RWPE1 (cell line): ENCODE data around the gene SERPINA10.

Experiments used
- CTCF ChIA-PET: fragments of 350-600 bp; sonication (Branson Sonifier 250); formaldehyde crosslinking; extraction: SDS; loops from one replicate; lab custom pipeline; 2021; lab: Yijun Ruan, JAX
- POLR2A ChIA-PET: fragments of 400-600 bp; formaldehyde crosslinking; extraction: SDS; loops from one replicate; lab custom pipeline; 2020; ENCODE audit warnings: antibody characterized with exemption; ENCODE audit not compliant: low non-redundant PET; lab: Yijun Ruan, JAX
- DNase-seq: peaks from one replicate; pipeline ENCODE4 v3.0.0; 2012; ENCODE audit warnings: low spot score
- H3K27ac ChIP-seq: fragments of 450-650 bp; 2 replicates; pipeline ENCODE4 v1.5.1; 2017
- TF ChIP-seq, protein P1 (sequence below): fragments of 450-650 bp; conservative IDR thresholded peaks from 2 replicates; pipeline ENCODE4 v1.5.1; 2017; ENCODE audit warnings: low read depth, mild to moderate bottlenecking

Gene SERPINA10

DNA sequence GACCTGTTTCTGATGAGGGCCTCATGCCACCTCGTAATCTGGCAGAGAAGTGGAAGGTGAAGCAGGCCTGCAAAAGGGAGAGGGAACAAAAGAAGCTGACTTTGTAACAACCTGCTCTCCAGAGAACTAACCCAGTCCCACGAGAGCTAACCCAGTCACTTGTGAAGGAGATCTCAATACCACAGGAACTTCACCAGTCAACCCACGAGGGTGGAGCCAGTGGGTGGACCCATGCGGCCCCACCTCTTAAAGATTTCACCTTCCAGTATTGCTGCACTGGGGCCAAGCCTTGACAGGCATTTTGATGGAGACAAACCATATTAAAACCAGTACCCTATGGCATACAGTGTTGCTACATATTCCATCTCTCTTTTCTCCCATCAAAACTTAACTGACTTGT, 55.1 kb downstream of the SERPINA10 start:
- no peak for DNase-seq
- ChIA-PET CTCF (no interaction called here), POLR2A (no interaction called here)
- TF ChIP-seq, protein P1, sequence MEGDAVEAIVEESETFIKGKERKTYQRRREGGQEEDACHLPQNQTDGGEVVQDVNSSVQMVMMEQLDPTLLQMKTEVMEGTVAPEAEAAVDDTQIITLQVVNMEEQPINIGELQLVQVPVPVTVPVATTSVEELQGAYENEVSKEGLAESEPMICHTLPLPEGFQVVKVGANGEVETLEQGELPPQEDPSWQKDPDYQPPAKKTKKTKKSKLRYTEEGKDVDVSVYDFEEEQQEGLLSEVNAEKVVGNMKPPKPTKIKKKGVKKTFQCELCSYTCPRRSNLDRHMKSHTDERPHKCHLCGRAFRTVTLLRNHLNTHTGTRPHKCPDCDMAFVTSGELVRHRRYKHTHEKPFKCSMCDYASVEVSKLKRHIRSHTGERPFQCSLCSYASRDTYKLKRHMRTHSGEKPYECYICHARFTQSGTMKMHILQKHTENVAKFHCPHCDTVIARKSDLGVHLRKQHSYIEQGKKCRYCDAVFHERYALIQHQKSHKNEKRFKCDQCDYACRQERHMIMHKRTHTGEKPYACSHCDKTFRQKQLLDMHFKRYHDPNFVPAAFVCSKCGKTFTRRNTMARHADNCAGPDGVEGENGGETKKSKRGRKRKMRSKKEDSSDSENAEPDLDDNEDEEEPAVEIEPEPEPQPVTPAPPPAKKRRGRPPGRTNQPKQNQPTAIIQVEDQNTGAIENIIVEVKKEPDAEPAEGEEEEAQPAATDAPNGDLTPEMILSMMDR: no peak
- H3K27ac ChIP-seq: no peak overlapping the region

DNA sequence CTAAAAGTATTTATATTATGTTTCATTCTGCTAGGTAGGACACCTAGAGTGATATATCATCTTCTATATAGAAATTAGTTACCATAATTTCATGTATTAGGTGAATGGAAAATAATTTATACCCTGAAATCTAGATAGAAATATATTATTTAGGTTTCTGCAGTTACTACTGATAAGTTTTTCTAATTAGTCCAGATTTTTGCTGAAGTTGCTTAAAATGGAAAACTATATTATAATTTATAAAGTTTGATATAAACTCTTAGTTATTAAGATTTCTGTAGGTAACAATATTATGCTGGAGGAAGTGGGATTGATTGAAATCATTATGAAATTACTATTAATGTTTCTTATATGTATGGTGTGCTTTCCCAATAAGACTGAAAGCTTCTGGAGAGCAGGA, 56.0 kb downstream of the SERPINA10 start:
- ChIA-PET POLR2A (no interaction called here), CTCF (no interaction called here)
- H3K27ac ChIP-seq: no peak overlapping the region
- DNase-seq: no peak
- TF ChIP-seq, protein P1: no peak
